Mesenchymal stem cell (in vitro differentiated cells and primary cell): ENCODE data around the gene TICAM2.

Experiments
- DNase-seq: peaks from one replicate; pipeline ENCODE4 v3.0.0-alpha.2; 2013
- H2AFZ ChIP-seq: one replicate; pipeline ENCODE4 v1.6.1; 2013; ENCODE audit warnings: low read depth, mild to moderate bottlenecking, control low read depth, inconsistent platforms, low read length, moderate library complexity
- H2AK5ac ChIP-seq: 2 replicates; pipeline ENCODE4 v1.6.1; 2013; ENCODE audit warnings: low read length, moderate library complexity, mild to moderate bottlenecking, inconsistent platforms; ENCODE audit not compliant: severe bottlenecking
- H2BK120ac ChIP-seq: one replicate; pipeline ENCODE4 v1.6.1; 2013; ENCODE audit warnings: low read depth, mild to moderate bottlenecking, inconsistent platforms, low read length, moderate library complexity
- H2BK12ac ChIP-seq, 2 experiments: one replicate each; pipeline ENCODE4 v1.6.1; 2013; ENCODE audit warnings: inconsistent platforms in 2 of 2, low read length in 2 of 2, mild to moderate bottlenecking in 2 of 2, moderate library complexity in 2 of 2, control low read depth in 1 of 2
- H2BK15ac ChIP-seq: one replicate; pipeline ENCODE4 v1.6.1; 2013; ENCODE audit warnings: mild to moderate bottlenecking, low read depth, inconsistent platforms; ENCODE audit not compliant: poor library complexity, severe bottlenecking
- H2BK5ac ChIP-seq: 2 replicates; pipeline ENCODE4 v1.6.1; 2013; ENCODE audit warnings: low read depth, mild to moderate bottlenecking, low read length, control low read depth, inconsistent platforms; ENCODE audit not compliant: poor library complexity, severe bottlenecking
- H3K14ac ChIP-seq, 2 experiments: one replicate each; pipeline ENCODE4 v1.6.1; 2013; ENCODE audit warnings: inconsistent platforms in 2 of 2, low read length in 2 of 2, control low read depth in 1 of 2, mild to moderate bottlenecking in 1 of 2, moderate library complexity in 1 of 2
- H3K18ac ChIP-seq, 2 experiments: one replicate each; pipeline ENCODE4 v1.6.1; 2013; ENCODE audit warnings: inconsistent platforms in 2 of 2, low read length in 2 of 2, control low read depth in 1 of 2, low read depth in 1 of 2, mild to moderate bottlenecking in 1 of 2
- H3K23ac ChIP-seq, 2 experiments: one replicate each; pipeline ENCODE4 v1.6.1; 2013; ENCODE audit warnings: inconsistent platforms in 2 of 2, low read length in 2 of 2, mild to moderate bottlenecking in 2 of 2, moderate library complexity in 2 of 2, control low read depth in 1 of 2
- H3K27ac ChIP-seq: 2 replicates; pipeline ENCODE4 v1.5.1; 2013; ENCODE audit warnings: mild to moderate bottlenecking, moderate library complexity, low read length, control low read depth, inconsistent platforms; ENCODE audit not compliant: poor library complexity, severe bottlenecking
- H3K27me3 ChIP-seq, 2 experiments: 2 replicates each; pipeline versions ENCODE4 v1.6.1 to v1.7.0; 2013; ENCODE audit warnings: low read length in 2 of 2, mild to moderate bottlenecking in 2 of 2, moderate library complexity in 2 of 2, control low read depth in 1 of 2, inconsistent platforms in 1 of 2; ENCODE audit not compliant: control insufficient read depth in 1 of 2, insufficient read depth in 1 of 2
- H3K36me3 ChIP-seq, 2 experiments: 2 replicates each; pipeline versions ENCODE4 v1.6.1 to v1.7.0; 2013; ENCODE audit warnings: low read length in 2 of 2, control low read depth in 1 of 2, inconsistent platforms in 1 of 2, low read depth in 1 of 2, mild to moderate bottlenecking in 1 of 2; ENCODE audit not compliant: insufficient read depth in 2 of 2, control insufficient read depth in 1 of 2
- H3K4ac ChIP-seq, 2 experiments: one replicate each; pipeline ENCODE4 v1.6.1; 2013; ENCODE audit warnings: inconsistent platforms in 2 of 2, low read length in 2 of 2, mild to moderate bottlenecking in 2 of 2, moderate library complexity in 2 of 2, control low read depth in 1 of 2, low read depth in 1 of 2
- H3K4me1 ChIP-seq: 2 replicates; pipeline ENCODE4 v1.6.1; 2013; ENCODE audit warnings: low read depth, low read length, control low read depth; ENCODE audit not compliant: control insufficient read depth, insufficient read depth
- H3K4me2 ChIP-seq: 2 replicates; pipeline ENCODE4 v1.6.1; 2013; ENCODE audit warnings: low read length, mild to moderate bottlenecking, inconsistent platforms; ENCODE audit not compliant: poor library complexity, severe bottlenecking
- H3K4me3 ChIP-seq, 2 experiments: 2 replicates each; pipeline versions ENCODE4 v1.5.1 to v1.7.0; 2013; ENCODE audit warnings: low read length in 2 of 2, mild to moderate bottlenecking in 2 of 2, control low read depth in 1 of 2, low read depth in 1 of 2; ENCODE audit not compliant: insufficient read depth in 1 of 2
- H3K79me1 ChIP-seq: replicated peaks from 2 replicates; pipeline ENCODE4 v1.6.1; 2013; ENCODE audit warnings: mild to moderate bottlenecking, control low read depth, low read length, inconsistent platforms; ENCODE audit not compliant: poor library complexity, severe bottlenecking
- H3K9ac ChIP-seq: 2 replicates; pipeline ENCODE4 v1.7.0; 2013; ENCODE audit warnings: mild to moderate bottlenecking, low read length, moderate library complexity
- H3K9me3 ChIP-seq: 2 replicates; pipeline ENCODE4 v1.7.0; 2013; ENCODE audit warnings: mild to moderate bottlenecking, low read length; ENCODE audit not compliant: control insufficient read depth
- H4K8ac ChIP-seq: one replicate; pipeline ENCODE4 v1.6.1; 2013; ENCODE audit warnings: inconsistent platforms, mild to moderate bottlenecking, low read length, moderate library complexity
- H4K91ac ChIP-seq: one replicate; pipeline ENCODE4 v1.6.1; 2013; ENCODE audit warnings: mild to moderate bottlenecking, low read length, inconsistent platforms
- WGBS: methylation state at CpG from one replicate; pipeline ENCODE4 v1.1.7; 2013; ENCODE audit warnings: mixed read lengths; 5-methylcytosine and 5-hydroxymethylcytosine counted together

The TICAM2 gene

DNA sequence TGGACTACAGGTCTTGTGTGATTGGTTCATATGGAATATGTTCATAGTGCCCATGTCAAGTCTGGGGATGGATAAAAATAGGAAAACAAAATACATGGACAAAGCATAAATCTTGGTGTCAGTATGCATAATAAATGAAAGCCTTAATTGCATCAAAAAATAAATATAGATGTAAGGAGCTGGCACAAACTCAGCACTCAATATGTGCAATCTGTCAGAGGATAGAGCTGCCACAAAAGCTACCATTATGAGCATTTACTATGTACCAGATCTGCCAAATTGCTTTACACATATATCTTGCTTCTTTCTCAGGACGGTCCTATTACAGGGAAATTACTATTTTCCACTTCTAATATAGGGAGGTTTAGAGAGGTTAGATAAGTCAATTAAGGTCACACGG, 41.8 kb upstream of the TICAM2 start:
- Histone ChIP-seq H3K27me3 (peaks cover 0 to 13% of the 10 kb centered on the region in 2 experiments), H3K18ac (no peak overlapping the region), H3K9ac (no peak overlapping the region), H2BK120ac (no peak overlapping the region), H3K4me3 (no peak overlapping the region), H3K27ac (no peak overlapping the region), H2AFZ (no peak overlapping the region), H2AK5ac (no peak overlapping the region), H3K9me3 (no peaks in the 10 kb centered on the region), H2BK5ac (no peak overlapping the region), H3K4ac (no peak overlapping the region), H2BK12ac (no peak overlapping the region), H3K4me2 (no peak overlapping the region), H4K91ac (no peak overlapping the region), H2BK15ac (no peak overlapping the region), H4K8ac (no peak overlapping the region), H3K23ac (no peak overlapping the region), H3K14ac (no peak overlapping the region), H3K79me1 (no peaks in the 10 kb centered on the region), H3K36me3 (no peaks in the 10 kb centered on the region), H3K4me1 (no peaks in the 10 kb centered on the region)
- no CpG with 5 or more reads among the region's 2 CpGs for WGBS
- DNase-seq, result no peak

DNA sequence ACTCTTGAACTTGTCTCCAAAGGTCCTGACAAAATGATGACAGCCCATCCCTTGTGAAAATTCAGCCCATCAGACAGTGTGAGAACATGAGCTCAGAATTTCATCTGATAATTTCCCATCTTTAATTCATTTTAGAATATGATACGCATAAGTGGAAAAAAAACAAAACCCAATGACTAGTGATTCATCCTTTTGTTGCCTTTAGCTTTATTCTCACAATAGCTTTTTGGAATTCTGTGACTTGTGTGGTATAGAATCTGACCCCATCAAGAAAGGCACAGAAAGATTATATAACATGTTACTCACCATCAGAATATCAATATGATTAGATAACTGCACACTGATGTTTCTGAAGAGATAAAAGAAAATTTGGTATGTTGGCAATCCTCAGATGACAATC, 39.7 kb upstream of the TICAM2 start:
- no peaks in the 10 kb centered on the region for H3K4me1 ChIP-seq
- H2BK15ac ChIP-seq, result no peak overlapping the region
- no peaks in the 10 kb centered on the region for H3K9me3 ChIP-seq
- no peak overlapping the region for H2AK5ac ChIP-seq
- H3K4me3 ChIP-seq, result no peak overlapping the region
- no peaks in the 10 kb centered on the region for H3K36me3 ChIP-seq
- H2BK120ac ChIP-seq, result no peak overlapping the region
- no peak overlapping the region for H2BK5ac ChIP-seq
- DNase-seq, result no peak
- no peak overlapping the region for H2AFZ ChIP-seq
- no peak overlapping the region for H3K4ac ChIP-seq
- H3K79me1 ChIP-seq, result no peaks in the 10 kb centered on the region
- H3K23ac ChIP-seq, result no peak overlapping the region
- H3K27ac ChIP-seq, result no peak overlapping the region
- no CpG with 5 or more reads among the region's 1 CpG for WGBS
- H3K27me3 ChIP-seq, result peaks cover 0 to 29% of the 10 kb centered on the region in 2 experiments
- no peak overlapping the region for H3K4me2 ChIP-seq
- H4K91ac ChIP-seq, result no peak overlapping the region
- no peak overlapping the region for H2BK12ac ChIP-seq
- H3K18ac ChIP-seq, result no peak overlapping the region
- no peak overlapping the region for H3K14ac ChIP-seq
- H3K9ac ChIP-seq, result no peak overlapping the region
- no peak overlapping the region for H4K8ac ChIP-seq

DNA sequence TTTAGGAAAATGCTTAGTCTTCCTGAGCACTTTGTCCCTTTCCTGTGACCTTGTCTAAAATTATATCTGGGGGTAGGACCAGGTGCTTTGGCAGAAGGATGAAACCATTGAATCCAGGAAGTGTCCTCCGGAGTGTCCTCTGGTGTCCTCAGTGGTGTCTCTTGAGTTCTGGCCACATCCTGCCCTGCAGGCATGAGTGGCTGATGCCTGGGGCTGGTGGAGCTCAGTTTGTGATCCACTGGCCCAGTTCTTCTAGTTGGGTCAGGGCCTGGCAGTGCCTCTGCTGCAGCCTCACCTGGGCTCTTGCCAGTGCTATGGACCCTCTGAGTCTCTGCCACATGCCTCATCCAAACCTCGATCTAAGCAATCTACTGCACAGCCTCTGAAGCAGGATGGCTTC, 38.0 kb upstream of the TICAM2 start:
- H3K79me1 ChIP-seq, result no peaks in the 10 kb centered on the region
- H2BK12ac ChIP-seq, result no peak overlapping the region
- H3K9ac ChIP-seq, result no peak overlapping the region
- H3K36me3 ChIP-seq, result no peaks in the 10 kb centered on the region
- no peak overlapping the region for H3K4ac ChIP-seq
- no peak overlapping the region for H2AFZ ChIP-seq
- H2BK5ac ChIP-seq, result no peak overlapping the region
- no peaks in the 10 kb centered on the region for H3K9me3 ChIP-seq
- no peak overlapping the region for H2AK5ac ChIP-seq
- H3K18ac ChIP-seq, result no peak overlapping the region
- H3K4me3 ChIP-seq, result no peak overlapping the region
- H3K27me3 ChIP-seq, result peaks cover 0 to 44% of the 10 kb centered on the region in 2 experiments
- H3K4me2 ChIP-seq, result no peak overlapping the region
- DNase-seq, result no peak
- H2BK15ac ChIP-seq, result no peak overlapping the region
- WGBS, result 93% methylated on average over 2 of the region's 2 CpGs
- H2BK120ac ChIP-seq, result no peak overlapping the region
- no peak overlapping the region for H4K8ac ChIP-seq
- H3K4me1 ChIP-seq, result no peaks in the 10 kb centered on the region
- peak overlapping the region in 1 of 2 experiments; percentile 11 for H3K14ac ChIP-seq
- no peak overlapping the region for H4K91ac ChIP-seq
- H3K27ac ChIP-seq, result no peak overlapping the region
- H3K23ac ChIP-seq, result no peak overlapping the region

DNA sequence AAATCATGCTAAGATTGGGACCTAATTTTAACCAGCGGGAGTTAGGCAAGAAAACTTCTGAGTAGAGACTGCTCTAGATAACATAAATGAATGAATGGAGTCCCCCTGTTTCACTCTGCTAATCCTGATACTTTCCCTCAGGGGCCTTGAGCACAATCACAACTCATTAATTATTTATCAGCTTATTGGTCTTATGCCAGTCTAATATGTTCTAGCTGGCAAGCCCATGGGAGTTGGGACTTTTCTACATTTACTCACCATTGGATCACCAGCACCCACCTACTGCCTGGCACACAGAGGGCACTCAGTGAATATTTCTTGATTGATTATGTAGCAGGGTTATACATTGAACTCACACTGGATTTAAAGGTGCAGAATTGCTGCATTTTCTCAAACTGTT, 37.1 kb upstream of the TICAM2 start:
- no peak for DNase-seq
- H3K18ac ChIP-seq, result no peak overlapping the region
- no peak overlapping the region for H3K4me2 ChIP-seq
- no peak overlapping the region for H2BK12ac ChIP-seq
- no peaks in the 10 kb centered on the region for H3K4me1 ChIP-seq
- no peaks in the 10 kb centered on the region for H3K9me3 ChIP-seq
- H2AK5ac ChIP-seq, result no peak overlapping the region
- H3K4me3 ChIP-seq, result no peak overlapping the region
- H2AFZ ChIP-seq, result no peak overlapping the region
- H3K14ac ChIP-seq, result no peak overlapping the region
- no peak overlapping the region for H4K8ac ChIP-seq
- no peak overlapping the region for H2BK15ac ChIP-seq
- H2BK120ac ChIP-seq, result no peak overlapping the region
- no peaks in the 10 kb centered on the region for H3K79me1 ChIP-seq
- H3K36me3 ChIP-seq, result no peaks in the 10 kb centered on the region
- H3K27ac ChIP-seq, result no peak overlapping the region
- H3K27me3 ChIP-seq, result peaks cover 0 to 39% of the 10 kb centered on the region in 2 experiments
- H3K23ac ChIP-seq, result no peak overlapping the region
- no peak overlapping the region for H4K91ac ChIP-seq
- no peak overlapping the region for H3K9ac ChIP-seq
- no peak overlapping the region for H2BK5ac ChIP-seq
- no peak overlapping the region for H3K4ac ChIP-seq
- 100% methylated on average over 1 of the region's 1 CpG for WGBS
